Endothelial cell of umbilical vein (primary cell): ENCODE results near the gene HECA. TPM values are rescaled to one million over a fixed set of nuclear protein-coding genes. Genes with fewer than 3 reads are reported as not detected.

ENCODE experiments used
- Bru-seq: library from RNA; stranded (reverse); fragments of 400-500 nt; gene quantifications from one replicate; lab custom pipeline; 2021; lab: Mats Ljungman, UMichigan
- BruChase-seq, 2 experiments: library from RNA; stranded (reverse); fragments of 400-500 nt; gene quantifications; one replicate each; lab custom pipeline; 2021; lab: Mats Ljungman, UMichigan
- BruUV-seq: library from RNA; stranded (reverse); fragments of 400-500 nt; replicated peaks from 2 replicates; lab custom pipeline; 2021; lab: Mats Ljungman, UMichigan
- CTCF ChIA-PET: fragments of 300-600, 350-600 bp; sonication (Branson Sonifier 250); formaldehyde crosslinking; loops from one replicate; lab custom pipeline; 2021; ENCODE audit warnings: antibody characterized with exemption, inconsistent platforms; lab: Charles Lee
- POLR2A ChIA-PET: fragments of 300-600, 350-600 bp; sonication (Branson Sonifier 250); formaldehyde crosslinking; loops from one replicate; lab custom pipeline; 2021; ENCODE audit warnings: antibody characterized with exemption, inconsistent platforms; lab: Charles Lee
- DNase-seq: peaks from one replicate; pipeline ENCODE4 v3.0.0-alpha.2; 2011; ENCODE audit warnings: low read depth, low spot score
- FAIRE-seq: peaks from 2 replicates; lab custom pipeline; 2011; peaks lifted over from hg19 to GRCh38; lab: Jason Lieb, UNC
- H2AFZ ChIP-seq: 2 replicates; pipeline ENCODE4 v1.6.0; 2012; ENCODE audit warnings: low read depth, low read length, control low read depth, inconsistent platforms
- H3K27ac ChIP-seq: 2 replicates; pipeline ENCODE4 v1.5.1; 2011; ENCODE audit warnings: low read depth, mild to moderate bottlenecking, control low read depth, low read length, moderate library complexity; ENCODE audit not compliant: insufficient read depth
- H3K27me3 ChIP-seq, 2 experiments: 2 replicates each; pipeline versions ENCODE4 v1.6.0 to v1.6.1; 2011; ENCODE audit warnings: low read length in 2 of 2, mixed read lengths in 1 of 2; ENCODE audit not compliant: control insufficient read depth in 2 of 2, insufficient read depth in 2 of 2
- H3K36me3 ChIP-seq, 2 experiments: 2 replicates in 1 of 2; 3 replicates in 1 of 2; pipeline ENCODE4 v1.5.1; 2011; ENCODE audit warnings: low read length in 2 of 2, mild to moderate bottlenecking in 1 of 2, moderate library complexity in 1 of 2; ENCODE audit not compliant: control insufficient read depth in 2 of 2, insufficient read depth in 2 of 2; ENCODE audit errors: extremely low read depth in 1 of 2
- H3K4me1 ChIP-seq: 3 replicates; pipeline ENCODE4 v1.5.1; 2011; ENCODE audit warnings: mild to moderate bottlenecking, low read length; ENCODE audit not compliant: control insufficient read depth, insufficient read depth; ENCODE audit errors: extremely low read depth
- H3K4me2 ChIP-seq: 2 replicates; pipeline ENCODE4 v1.6.1; 2011; ENCODE audit warnings: low read length, control low read depth, mixed read lengths; ENCODE audit not compliant: insufficient read depth
- H3K4me3 ChIP-seq, 3 experiments: fragments of 200-600 bp in 1 of 3; sonication (generic), shearing (Covaris generic) in 1 of 3; replicated peaks in 1 of 3; 2 replicates each; pipeline ENCODE4 v1.5.1; 2011 to 2016; ENCODE audit warnings: control low read depth in 3 of 3, low read length in 3 of 3, mild to moderate bottlenecking in 2 of 3, inconsistent platforms in 1 of 3, low read depth in 1 of 3, moderate library complexity in 1 of 3; ENCODE audit not compliant: insufficient read depth in 1 of 3
- H3K79me2 ChIP-seq: 2 replicates; pipeline ENCODE4 v1.6.0; 2012; ENCODE audit warnings: low read length, inconsistent platforms; ENCODE audit not compliant: control insufficient read depth, insufficient read depth
- H3K9ac ChIP-seq: replicated peaks from 2 replicates; pipeline ENCODE3; 2011; ENCODE audit warnings: low read length, control low read depth; ENCODE audit not compliant: insufficient read depth; ENCODE audit errors: extremely low read depth
- H3K9me1 ChIP-seq: replicated peaks from 3 replicates; pipeline ENCODE4 v1.6.0; 2011; ENCODE audit warnings: mild to moderate bottlenecking, low read length; ENCODE audit not compliant: control insufficient read depth, insufficient read depth; ENCODE audit errors: extremely low read depth
- H3K9me3 ChIP-seq: replicated peaks from 2 replicates; pipeline ENCODE4 v1.5.1; 2012; ENCODE audit warnings: low read length, inconsistent platforms; ENCODE audit not compliant: control insufficient read depth, insufficient read depth
- H4K20me1 ChIP-seq: replicated peaks from 2 replicates; pipeline ENCODE3; 2011; ENCODE audit warnings: mild to moderate bottlenecking, low read length; ENCODE audit not compliant: control insufficient read depth, insufficient read depth; ENCODE audit errors: extremely low read depth
- EZH2 ChIP-seq: IDR thresholded peaks from 2 replicates; pipeline ENCODE4 v1.6.1; 2012; ENCODE audit warnings: borderline replicate concordance, low read depth, mild to moderate bottlenecking, moderate library complexity, low read length, inconsistent platforms; ENCODE audit not compliant: severe bottlenecking
- FOS ChIP-seq: IDR thresholded peaks from 2 replicates; pipeline ENCODE4 v1.6.1; 2011; ENCODE audit warnings: mild to moderate bottlenecking, low read length, moderate library complexity, borderline replicate concordance; ENCODE audit not compliant: insufficient read depth
- JUN ChIP-seq: IDR thresholded peaks from 2 replicates; pipeline ENCODE4 v1.6.1; 2011; ENCODE audit warnings: borderline replicate concordance, low read depth; ENCODE audit not compliant: insufficient read length, insufficient read depth
- MAX ChIP-seq: IDR thresholded peaks from 2 replicates; pipeline ENCODE4 v1.6.1; 2011; ENCODE audit not compliant: insufficient read depth, insufficient read length
- POLR2A ChIP-seq: IDR thresholded peaks from 2 replicates; pipeline ENCODE4 v1.6.1; 2012; ENCODE audit warnings: low read depth, mild to moderate bottlenecking, control low read depth, low read length
- dilution Hi-C: fragments of 300-500 bp; cut with MboI; formaldehyde crosslinking; loops from one replicate; pipeline ENCODE4 v1.15.0; 2019; ENCODE audit warnings: low sequenced_read_pairs; ENCODE audit not compliant: extremely low pct_ligation_motif_present
- intact Hi-C: fragments of 100-400 bp; cut with micrococcal nuclease; formaldehyde crosslinking; loops from one replicate; pipeline ENCODE4 v1.10.0; 2022
- long read RNA-seq: library from polyadenylated mRNA; stranded (forward); transcript quantifications from one replicate; pipeline ENCODE4 v2.0.0, GENCODE V29; 2021
- polyA minus RNA-seq, 3 experiments: library from RNA; depleted of rRNA, polyadenylated mRNA; stranded (reverse); fragments of >200 nt; gene quantifications; 1 replicate in 1 of 3; 2 replicates in 2 of 3; pipeline ENCODE4 v1.2.3, GENCODE V29; 2011
- polyA plus RNA-seq, 4 experiments: library from polyadenylated mRNA; depleted of rRNA in 3 of 4; stranded (reverse) in 3 of 4; unstranded in 1 of 4; fragments of >200 nt; gene quantifications; 2 replicates each; pipeline versions ENCODE4 v1.2.1 to v1.2.3, GENCODE V29; 2011 to 2012; ENCODE audit warnings: missing spikeins in 1 of 4
- total RNA-seq: library from RNA; stranded (reverse); gene quantifications from 2 replicates; pipeline ENCODE4 v1.2.3, GENCODE V29; 2021
- TF ChIP-seq, protein P1 (sequence below), 2 donors: IDR thresholded peaks; 1 replicate in 1 of 2; 2 replicates in 1 of 2; pipeline ENCODE4 v1.5.1; 2011; ENCODE audit warnings: low read length in 2 of 2, mild to moderate bottlenecking in 2 of 2, moderate library complexity in 2 of 2, control low read depth in 1 of 2, inconsistent platforms in 1 of 2, low read depth in 1 of 2; ENCODE audit not compliant: insufficient read depth in 1 of 2; ENCODE audit errors: extremely low read depth in 1 of 2

Gene HECA
- total RNA-seq (16.7 and 18.2 TPM in 2 replicates), polyA plus RNA-seq (4.1 and 5.8 TPM in 2 replicates), polyA minus RNA-seq (17.6 and 18.1 TPM in 2 replicates), Bru-seq, nascent RNA (percentile 68 among the genes with signal in this experiment), BruChase-seq, experiment 1, labeled RNA remaining after a 6-hour chase (percentile 82 among the genes with signal in this experiment), BruChase-seq, experiment 2, labeled RNA remaining after a 2-hour chase (percentile 76 among the genes with signal in this experiment)
- polyA plus RNA-seq (2011; cell fraction: cytosol; rRNA removed) = 6.4 and 6.8 TPM in 2 replicates
- polyA plus RNA-seq (2011; cell fraction: nucleus; rRNA removed) = 4.5 and 6.3 TPM in 2 replicates
- polyA plus RNA-seq (2012) = 7.4 and 9.6 TPM in 2 replicates
- 8.0 TPM for polyA minus RNA-seq (2011; cell fraction: cytosol; rRNA and poly(A)+ RNA removed)
- 10.7 and 12.3 TPM in 2 replicates for polyA minus RNA-seq (2011; cell fraction: nucleus; rRNA and poly(A)+ RNA removed)
- long read RNA-seq, full-length matches to known transcripts = 3 of 17 reads
- long read RNA-seq, partial matches to known transcripts = 1 of 17 reads
- long read RNA-seq, other reads (novel, unspliced or antisense) = 13 of 17 reads

DNA sequence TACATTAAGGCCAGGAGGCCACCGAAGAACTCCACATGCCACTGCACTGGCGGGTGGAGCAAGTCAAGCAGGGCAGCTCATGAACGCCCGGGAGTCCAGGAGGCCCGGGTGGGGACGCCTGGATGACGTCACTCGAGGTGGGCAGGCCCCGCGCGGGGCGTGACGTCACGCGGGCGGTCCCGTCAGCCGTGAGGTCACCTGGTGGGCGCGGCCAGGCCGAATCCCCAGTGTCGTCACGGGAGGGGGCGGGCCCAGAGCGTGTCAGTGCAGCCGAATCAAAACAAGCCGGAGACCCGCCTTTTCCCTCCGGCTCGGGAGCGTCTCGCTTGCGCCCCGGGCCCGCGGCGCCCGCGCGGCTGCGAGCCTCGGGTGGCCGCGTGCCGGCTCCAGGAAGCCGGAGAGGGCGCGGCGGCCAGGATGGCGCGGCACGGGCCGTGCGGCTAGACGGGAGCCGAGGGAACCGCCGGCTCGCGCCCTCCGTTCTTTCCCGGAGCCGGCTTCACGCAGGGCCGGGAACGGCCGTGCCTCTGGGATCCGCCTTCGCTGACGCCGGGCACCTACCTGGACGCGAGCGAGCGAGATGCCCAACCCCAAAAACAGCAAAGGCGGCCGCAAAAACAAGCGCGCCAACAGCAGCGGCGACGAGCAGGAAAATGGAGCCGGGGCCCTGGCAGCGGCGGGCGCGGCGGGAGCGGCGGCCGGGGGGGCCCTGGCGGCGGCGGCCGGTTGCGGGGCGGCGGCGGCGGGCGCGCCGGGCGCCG, at the start of gene HECA:
Gene HECA, plus strand, starts transcription at position 264 of the 761 bp plus-strand sequence. Its CDS starts 317 bp downstream, at position 581.
- H3K9me1 ChIP-seq = no peaks in the 10 kb centered on the region
- H4K20me1 ChIP-seq = no peaks in the 10 kb centered on the region
- ChIA-PET POLR2A (no interaction called here), CTCF (interaction anchor here (1.3 kb wide), 1 partner anchor 95 kb away, joined by 4 read pairs; no protein-coding TSS in a partner anchor)
- peaks cover 2% of the 10 kb centered on the region in 2 experiments for H3K27me3 ChIP-seq
- no TSS peak for BruUV-seq
- FAIRE-seq (peak; percentile 88), DNase-seq (peak; percentile 93)
- H3K79me2 ChIP-seq = peaks cover 22% of the 10 kb centered on the region
- peak within 1 kb of the TSS; percentile 57 to 95 (median 86) for H3K4me3 ChIP-seq
- no peaks in the 10 kb centered on the region for H3K36me3 ChIP-seq
- peak within 1 kb of the TSS; percentile 98 for H3K4me2 ChIP-seq
- H2AFZ ChIP-seq = peak within 1 kb of the TSS; percentile 92
- peaks cover 4% of the 10 kb centered on the region for H3K4me1 ChIP-seq
- dilution Hi-C loops (no loop called here), intact Hi-C loops (loop anchor here (1.0 to 2.0 kb wide), 2 partner anchors 106 to 319 kb away; partner anchors contain the start of gene ABRACL)
- H3K9me3 ChIP-seq = no peaks in the 10 kb centered on the region
- peak within 1 kb of the TSS; percentile 73 for H3K27ac ChIP-seq
- peak within 1 kb of the TSS; percentile 92 for H3K9ac ChIP-seq
- no peak for TF ChIP-seq EZH2
- TF ChIP-seq JUN = peak; percentile 80
- TF ChIP-seq, protein P1, sequence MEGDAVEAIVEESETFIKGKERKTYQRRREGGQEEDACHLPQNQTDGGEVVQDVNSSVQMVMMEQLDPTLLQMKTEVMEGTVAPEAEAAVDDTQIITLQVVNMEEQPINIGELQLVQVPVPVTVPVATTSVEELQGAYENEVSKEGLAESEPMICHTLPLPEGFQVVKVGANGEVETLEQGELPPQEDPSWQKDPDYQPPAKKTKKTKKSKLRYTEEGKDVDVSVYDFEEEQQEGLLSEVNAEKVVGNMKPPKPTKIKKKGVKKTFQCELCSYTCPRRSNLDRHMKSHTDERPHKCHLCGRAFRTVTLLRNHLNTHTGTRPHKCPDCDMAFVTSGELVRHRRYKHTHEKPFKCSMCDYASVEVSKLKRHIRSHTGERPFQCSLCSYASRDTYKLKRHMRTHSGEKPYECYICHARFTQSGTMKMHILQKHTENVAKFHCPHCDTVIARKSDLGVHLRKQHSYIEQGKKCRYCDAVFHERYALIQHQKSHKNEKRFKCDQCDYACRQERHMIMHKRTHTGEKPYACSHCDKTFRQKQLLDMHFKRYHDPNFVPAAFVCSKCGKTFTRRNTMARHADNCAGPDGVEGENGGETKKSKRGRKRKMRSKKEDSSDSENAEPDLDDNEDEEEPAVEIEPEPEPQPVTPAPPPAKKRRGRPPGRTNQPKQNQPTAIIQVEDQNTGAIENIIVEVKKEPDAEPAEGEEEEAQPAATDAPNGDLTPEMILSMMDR (IDR thresholded peaks at IDR 0.05; ENCODE audit: extremely low read depth in 1 of 2, insufficient read depth in 1 of 2, low read depth in 1 of 2, low read length in 2 of 2) = no peak
- no peak for TF ChIP-seq POLR2A
- peak; percentile 45 for TF ChIP-seq MAX
- peak; percentile 49 for TF ChIP-seq FOS
